SK-N-SH treated with all-trans-retinoic acid at 6 μM for 48 hours (cell line): Measurements from ENCODE around the gene PSORS1C1.

ENCODE experiments used
- ATAC-seq: fragments of 200-7000 bp; cut with Tn5 transposase; 3 replicates; pipeline ENCODE4 v1.9.1; 2020; ENCODE audit warnings: mild to moderate bottlenecking, moderate library complexity
- ARNTL ChIP-seq: fragments of 450-650 bp; formaldehyde crosslinking; IDR thresholded peaks from 2 replicates; pipeline ENCODE4 v1.5.0; 2020; ENCODE audit warnings: low read depth, mild to moderate bottlenecking, moderate library complexity, borderline replicate concordance
- BACH2 ChIP-seq: fragments of 250-450 bp; sonication (Bioruptor Pico); IDR thresholded peaks from 2 replicates; pipeline ENCODE4 v1.9.0; 2021; ENCODE audit warnings: mild to moderate bottlenecking, borderline replicate concordance
- CSRNP3 ChIP-seq: fragments of 250-450 bp; sonication (Bioruptor Pico); IDR thresholded peaks from 2 replicates; pipeline ENCODE4 v1.5.1; 2021; ENCODE audit warnings: mild to moderate bottlenecking, moderate library complexity
- ESRRG ChIP-seq: fragments of 250-450 bp; sonication (Bioruptor Pico); IDR thresholded peaks from 2 replicates; pipeline ENCODE4 v1.6.1; 2021; ENCODE audit warnings: mild to moderate bottlenecking
- GLIS3 ChIP-seq: fragments of 250-450 bp; sonication (Bioruptor Pico); IDR thresholded peaks from 2 replicates; pipeline ENCODE4 v1.5.0; 2020; ENCODE audit warnings: mild to moderate bottlenecking, moderate library complexity
- ISL1 ChIP-seq: fragments of 250-450 bp; sonication (Bioruptor Pico); IDR thresholded peaks from 2 replicates; pipeline ENCODE4 v2.1.2; 2022; ENCODE audit warnings: mild to moderate bottlenecking, moderate library complexity
- PATZ1 ChIP-seq: fragments of 250-450 bp; sonication (Bioruptor Pico); IDR thresholded peaks from 2 replicates; pipeline ENCODE4 v1.8.0; 2020; ENCODE audit warnings: mild to moderate bottlenecking, moderate library complexity, borderline replicate concordance
- PPARA ChIP-seq: fragments of 250-450 bp; sonication (Bioruptor Pico); IDR thresholded peaks from 2 replicates; pipeline ENCODE4 v1.5.0; 2020; ENCODE audit warnings: mild to moderate bottlenecking, borderline replicate concordance
- RARB ChIP-seq: fragments of 250-450 bp; sonication (Bioruptor Pico); IDR thresholded peaks from 2 replicates; pipeline ENCODE4 v1.8.0; 2021; ENCODE audit warnings: mild to moderate bottlenecking, moderate library complexity
- SNAI2 ChIP-seq: fragments of 250-450 bp; sonication (Bioruptor Pico); IDR thresholded peaks from 2 replicates; pipeline ENCODE4 v1.5.0; 2020; ENCODE audit warnings: mild to moderate bottlenecking, moderate library complexity
- TCF4 ChIP-seq: fragments of 250-450 bp; sonication (Bioruptor Pico); IDR thresholded peaks from 2 replicates; pipeline ENCODE4 v1.8.0; 2021; ENCODE audit warnings: mild to moderate bottlenecking, moderate library complexity, borderline replicate concordance
- TOX ChIP-seq: fragments of 250-450 bp; sonication (Bioruptor Pico); IDR thresholded peaks from 2 replicates; pipeline ENCODE4 v1.8.0; 2021; ENCODE audit warnings: mild to moderate bottlenecking, moderate library complexity, borderline replicate concordance
- ZC3H10 ChIP-seq: fragments of 250-450 bp; sonication (Bioruptor Pico); IDR thresholded peaks from 2 replicates; pipeline ENCODE4 v1.5.1; 2021; ENCODE audit warnings: mild to moderate bottlenecking, moderate library complexity
- ZFP3 ChIP-seq: fragments of 250-450 bp; sonication (Bioruptor Pico); IDR thresholded peaks from 2 replicates; pipeline ENCODE4 v1.5.0; 2020; ENCODE audit warnings: mild to moderate bottlenecking, moderate library complexity
- ZFP30 ChIP-seq: fragments of 450-650 bp; formaldehyde crosslinking; IDR thresholded peaks from 2 replicates; pipeline ENCODE4 v1.5.0; 2022; ENCODE audit warnings: mild to moderate bottlenecking, moderate library complexity
- ZNF70 ChIP-seq: fragments of 450-650 bp; formaldehyde crosslinking; IDR thresholded peaks from 2 replicates; pipeline ENCODE4 v1.5.0; 2020; ENCODE audit warnings: mild to moderate bottlenecking, moderate library complexity
- TF ChIP-seq, protein P1 (sequence below): fragments of 250-450 bp; sonication (Bioruptor Pico); IDR thresholded peaks from 2 replicates; pipeline ENCODE4 v1.8.0; 2021; ENCODE audit warnings: low read depth, mild to moderate bottlenecking, moderate library complexity, borderline replicate concordance
- TF ChIP-seq, protein P2 (sequence below): fragments of 250-450 bp; sonication (Bioruptor Pico); IDR thresholded peaks from 2 replicates; pipeline ENCODE4 v1.5.0; 2020; ENCODE audit warnings: mild to moderate bottlenecking, moderate library complexity
- TF ChIP-seq, protein P3 (sequence below): fragments of 250-450 bp; sonication (Bioruptor Pico); IDR thresholded peaks from 2 replicates; pipeline ENCODE4 v1.5.1; 2020; ENCODE audit warnings: low read depth, mild to moderate bottlenecking, moderate library complexity

The PSORS1C1 gene

GRCh38 chr6:31103136-31103535 is 11.5 kb upstream of the PSORS1C1 start:
- TF ChIP-seq ESRRG (CRISPR knock-in tag) = no peak
- no peak for TF ChIP-seq ISL1 (CRISPR knock-in tag)
- TF ChIP-seq, protein P1, sequence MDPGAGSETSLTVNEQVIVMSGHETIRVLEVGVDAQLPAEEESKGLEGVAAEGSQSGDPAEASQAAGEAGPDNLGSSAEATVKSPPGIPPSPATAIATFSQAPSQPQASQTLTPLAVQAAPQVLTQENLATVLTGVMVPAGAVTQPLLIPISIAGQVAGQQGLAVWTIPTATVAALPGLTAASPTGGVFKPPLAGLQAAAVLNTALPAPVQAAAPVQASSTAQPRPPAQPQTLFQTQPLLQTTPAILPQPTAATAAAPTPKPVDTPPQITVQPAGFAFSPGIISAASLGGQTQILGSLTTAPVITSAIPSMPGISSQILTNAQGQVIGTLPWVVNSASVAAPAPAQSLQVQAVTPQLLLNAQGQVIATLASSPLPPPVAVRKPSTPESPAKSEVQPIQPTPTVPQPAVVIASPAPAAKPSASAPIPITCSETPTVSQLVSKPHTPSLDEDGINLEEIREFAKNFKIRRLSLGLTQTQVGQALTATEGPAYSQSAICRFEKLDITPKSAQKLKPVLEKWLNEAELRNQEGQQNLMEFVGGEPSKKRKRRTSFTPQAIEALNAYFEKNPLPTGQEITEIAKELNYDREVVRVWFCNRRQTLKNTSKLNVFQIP (CRISPR knock-in tag) = no peak
- no peak for TF ChIP-seq TCF4 (CRISPR knock-in tag)
- no peak for ATAC-seq

GRCh38 chr6:31107052-31107451 is 7.5 kb upstream of the PSORS1C1 start:
- TF ChIP-seq ZFP30 (CRISPR knock-in tag) (no peak), BACH2 (no peak), ARNTL (CRISPR knock-in tag) (no peak), TCF4 (CRISPR knock-in tag) (no peak), GLIS3 (CRISPR knock-in tag) (no peak)
- TF ChIP-seq, protein P2, sequence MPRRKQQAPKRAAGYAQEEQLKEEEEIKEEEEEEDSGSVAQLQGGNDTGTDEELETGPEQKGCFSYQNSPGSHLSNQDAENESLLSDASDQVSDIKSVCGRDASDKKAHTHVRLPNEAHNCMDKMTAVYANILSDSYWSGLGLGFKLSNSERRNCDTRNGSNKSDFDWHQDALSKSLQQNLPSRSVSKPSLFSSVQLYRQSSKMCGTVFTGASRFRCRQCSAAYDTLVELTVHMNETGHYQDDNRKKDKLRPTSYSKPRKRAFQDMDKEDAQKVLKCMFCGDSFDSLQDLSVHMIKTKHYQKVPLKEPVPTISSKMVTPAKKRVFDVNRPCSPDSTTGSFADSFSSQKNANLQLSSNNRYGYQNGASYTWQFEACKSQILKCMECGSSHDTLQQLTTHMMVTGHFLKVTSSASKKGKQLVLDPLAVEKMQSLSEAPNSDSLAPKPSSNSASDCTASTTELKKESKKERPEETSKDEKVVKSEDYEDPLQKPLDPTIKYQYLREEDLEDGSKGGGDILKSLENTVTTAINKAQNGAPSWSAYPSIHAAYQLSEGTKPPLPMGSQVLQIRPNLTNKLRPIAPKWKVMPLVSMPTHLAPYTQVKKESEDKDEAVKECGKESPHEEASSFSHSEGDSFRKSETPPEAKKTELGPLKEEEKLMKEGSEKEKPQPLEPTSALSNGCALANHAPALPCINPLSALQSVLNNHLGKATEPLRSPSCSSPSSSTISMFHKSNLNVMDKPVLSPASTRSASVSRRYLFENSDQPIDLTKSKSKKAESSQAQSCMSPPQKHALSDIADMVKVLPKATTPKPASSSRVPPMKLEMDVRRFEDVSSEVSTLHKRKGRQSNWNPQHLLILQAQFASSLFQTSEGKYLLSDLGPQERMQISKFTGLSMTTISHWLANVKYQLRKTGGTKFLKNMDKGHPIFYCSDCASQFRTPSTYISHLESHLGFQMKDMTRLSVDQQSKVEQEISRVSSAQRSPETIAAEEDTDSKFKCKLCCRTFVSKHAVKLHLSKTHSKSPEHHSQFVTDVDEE (CRISPR knock-in tag) = no peak
- ATAC-seq = no peak

DNA sequence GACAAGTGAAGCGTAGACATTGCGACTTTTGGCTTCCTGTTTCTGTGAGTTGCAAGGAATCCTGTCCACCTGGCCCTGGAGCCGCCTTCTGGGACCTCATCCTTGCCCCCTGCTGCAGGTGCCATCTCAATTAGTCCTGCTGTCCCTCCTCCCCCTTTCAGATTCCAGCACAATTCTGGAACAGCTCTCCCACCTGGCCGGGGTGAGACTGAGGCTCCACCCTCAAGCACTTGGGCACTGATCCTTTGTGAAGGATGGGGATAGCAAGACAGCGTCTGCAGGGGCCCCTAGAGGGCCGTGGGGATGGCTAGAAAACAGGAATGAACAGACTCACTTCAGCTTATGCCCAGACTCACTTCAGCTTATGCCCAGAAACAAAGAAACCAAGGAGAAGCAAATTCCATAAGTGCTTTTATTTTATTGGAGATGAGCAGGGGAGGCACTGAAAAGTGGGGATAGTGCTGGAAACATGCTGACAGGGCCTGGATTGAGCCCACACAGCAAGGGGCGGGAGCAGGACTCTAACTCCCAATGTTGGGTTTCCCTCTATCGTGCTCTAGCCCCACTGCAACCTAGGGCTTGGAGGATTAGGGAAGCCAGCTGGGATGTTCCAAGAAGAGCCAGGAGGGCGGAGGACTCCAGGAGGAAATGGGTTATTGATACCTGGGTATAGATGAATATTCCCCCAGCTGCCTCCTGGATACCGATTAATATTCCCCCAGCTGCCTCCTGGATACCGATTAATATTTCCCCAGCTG is 3.6 kb upstream of the PSORS1C1 start:
- TF ChIP-seq ARNTL (CRISPR knock-in tag) (no peak), SNAI2 (CRISPR knock-in tag) (no peak), BACH2 (no peak), TOX (CRISPR knock-in tag) (no peak), GLIS3 (CRISPR knock-in tag) (no peak), ZFP3 (CRISPR knock-in tag) (no peak), RARB (CRISPR knock-in tag) (no peak), ESRRG (CRISPR knock-in tag) (no peak), PPARA (CRISPR knock-in tag) (no peak), TCF4 (CRISPR knock-in tag) (no peak), CSRNP3 (no peak), ZC3H10 (CRISPR knock-in tag) (no peak), PATZ1 (no peak), ZNF70 (CRISPR knock-in tag) (no peak)
- TF ChIP-seq, protein P3, sequence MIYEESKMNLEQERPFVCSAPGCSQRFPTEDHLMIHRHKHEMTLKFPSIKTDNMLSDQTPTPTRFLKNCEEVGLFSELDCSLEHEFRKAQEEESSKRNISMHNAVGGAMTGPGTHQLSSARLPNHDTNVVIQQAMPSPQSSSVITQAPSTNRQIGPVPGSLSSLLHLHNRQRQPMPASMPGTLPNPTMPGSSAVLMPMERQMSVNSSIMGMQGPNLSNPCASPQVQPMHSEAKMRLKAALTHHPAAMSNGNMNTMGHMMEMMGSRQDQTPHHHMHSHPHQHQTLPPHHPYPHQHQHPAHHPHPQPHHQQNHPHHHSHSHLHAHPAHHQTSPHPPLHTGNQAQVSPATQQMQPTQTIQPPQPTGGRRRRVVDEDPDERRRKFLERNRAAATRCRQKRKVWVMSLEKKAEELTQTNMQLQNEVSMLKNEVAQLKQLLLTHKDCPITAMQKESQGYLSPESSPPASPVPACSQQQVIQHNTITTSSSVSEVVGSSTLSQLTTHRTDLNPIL (CRISPR knock-in tag) = no peak
- TF ChIP-seq, protein P1 (CRISPR knock-in tag) = no peak
- no peak for ATAC-seq
